K562 (cell line): ENCODE data around the gene CCDC85A. TPM values are rescaled to one million over a fixed set of nuclear protein-coding genes. Genes with fewer than 3 reads are reported as not detected.

Experiments used
- PTRF ChIP-seq: fragments of 450-650 bp; IDR thresholded peaks from 2 replicates; pipeline ENCODE4 v1.6.1; 2016; ENCODE audit warnings: mild to moderate bottlenecking, missing genetic modification characterization, missing compliant biosample characterization
- polyA plus RNA-seq, 8 experiments: library from polyadenylated mRNA; depleted of rRNA in 4 of 8; stranded (reverse) in 5 of 8; unstranded in 3 of 8; fragments of >200 nt; fragmentation: Nextera tagmentation in 2 of 8; fragmentation: Illumina TruSeq in 1 of 8; extraction: Ambion mirVana in 2 of 8; extraction: Trizol in 1 of 8; gene quantifications; 2 replicates each; pipeline versions ENCODE4 v1.2.1 to v1.2.3, GENCODE V29; 2011 to 2014; ENCODE audit warnings: inconsistent platforms in 1 of 8, missing spikeins in 1 of 8
- total RNA-seq, 7 experiments: library from RNA; depleted of rRNA in 6 of 7; stranded (reverse); fragments of >200 nt in 6 of 7; fragmentation: Illumina TruSeq in 2 of 7; extraction: Trizol in 2 of 7; gene quantifications; 2 replicates each; pipeline versions ENCODE4 v1.2.1 to v1.2.3, GENCODE V29; 2011 to 2021; ENCODE audit warnings: low replicate concordance in 1 of 7
- TF ChIP-seq, protein P1 (sequence below): fragments of 450-650 bp; IDR thresholded peaks from 2 replicates; pipeline ENCODE4 v1.6.1; 2017; ENCODE audit warnings: antibody characterized with exemption
- TF ChIP-seq, protein P2 (sequence below): sonication (generic); formaldehyde crosslinking; IDR thresholded peaks from 2 replicates; pipeline ENCODE4 v1.8.1; 2023; ENCODE audit warnings: mild to moderate bottlenecking, missing genetic modification reagents
- TF ChIP-seq, protein P3 (sequence below): fragments of 450-650 bp; IDR thresholded peaks from 2 replicates; pipeline ENCODE4 v1.6.1; 2016; ENCODE audit warnings: mild to moderate bottlenecking, moderate library complexity

The CCDC85A gene
- total and polyA plus RNA-seq, 9 of the 15 experiments (the other 6 are each of a cell fraction or from before 2014, with no cell fraction given), result 0.03 to 0.14 (median 0.10) TPM; not detected in 5

DNA sequence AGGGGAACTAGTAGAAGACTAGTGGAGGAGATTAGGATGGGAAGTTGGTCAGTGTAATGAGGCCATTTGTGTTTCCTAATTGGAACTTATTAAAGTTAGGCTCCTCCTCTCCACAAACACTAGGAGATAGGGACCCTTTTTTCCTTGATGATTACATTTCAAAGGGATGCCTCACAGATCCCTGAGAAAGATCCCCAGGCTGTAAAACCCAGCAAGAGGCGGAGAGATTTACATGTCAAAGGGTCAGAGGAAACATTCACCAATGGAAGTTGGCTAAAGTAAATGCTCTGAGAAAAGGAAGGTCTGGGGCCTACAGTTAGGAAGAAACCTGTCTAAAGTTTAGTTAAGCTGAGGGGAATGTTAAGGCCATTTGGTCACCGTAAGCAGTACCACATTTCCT, 1.4 kb upstream of the CCDC85A start (continued):
- TF ChIP-seq, protein P1, sequence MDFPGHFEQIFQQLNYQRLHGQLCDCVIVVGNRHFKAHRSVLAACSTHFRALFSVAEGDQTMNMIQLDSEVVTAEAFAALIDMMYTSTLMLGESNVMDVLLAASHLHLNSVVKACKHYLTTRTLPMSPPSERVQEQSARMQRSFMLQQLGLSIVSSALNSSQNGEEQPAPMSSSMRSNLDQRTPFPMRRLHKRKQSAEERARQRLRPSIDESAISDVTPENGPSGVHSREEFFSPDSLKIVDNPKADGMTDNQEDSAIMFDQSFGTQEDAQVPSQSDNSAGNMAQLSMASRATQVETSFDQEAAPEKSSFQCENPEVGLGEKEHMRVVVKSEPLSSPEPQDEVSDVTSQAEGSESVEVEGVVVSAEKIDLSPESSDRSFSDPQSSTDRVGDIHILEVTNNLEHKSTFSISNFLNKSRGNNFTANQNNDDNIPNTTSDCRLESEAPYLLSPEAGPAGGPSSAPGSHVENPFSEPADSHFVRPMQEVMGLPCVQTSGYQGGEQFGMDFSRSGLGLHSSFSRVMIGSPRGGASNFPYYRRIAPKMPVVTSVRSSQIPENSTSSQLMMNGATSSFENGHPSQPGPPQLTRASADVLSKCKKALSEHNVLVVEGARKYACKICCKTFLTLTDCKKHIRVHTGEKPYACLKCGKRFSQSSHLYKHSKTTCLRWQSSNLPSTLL, result no peak
- TF ChIP-seq, protein P2, sequence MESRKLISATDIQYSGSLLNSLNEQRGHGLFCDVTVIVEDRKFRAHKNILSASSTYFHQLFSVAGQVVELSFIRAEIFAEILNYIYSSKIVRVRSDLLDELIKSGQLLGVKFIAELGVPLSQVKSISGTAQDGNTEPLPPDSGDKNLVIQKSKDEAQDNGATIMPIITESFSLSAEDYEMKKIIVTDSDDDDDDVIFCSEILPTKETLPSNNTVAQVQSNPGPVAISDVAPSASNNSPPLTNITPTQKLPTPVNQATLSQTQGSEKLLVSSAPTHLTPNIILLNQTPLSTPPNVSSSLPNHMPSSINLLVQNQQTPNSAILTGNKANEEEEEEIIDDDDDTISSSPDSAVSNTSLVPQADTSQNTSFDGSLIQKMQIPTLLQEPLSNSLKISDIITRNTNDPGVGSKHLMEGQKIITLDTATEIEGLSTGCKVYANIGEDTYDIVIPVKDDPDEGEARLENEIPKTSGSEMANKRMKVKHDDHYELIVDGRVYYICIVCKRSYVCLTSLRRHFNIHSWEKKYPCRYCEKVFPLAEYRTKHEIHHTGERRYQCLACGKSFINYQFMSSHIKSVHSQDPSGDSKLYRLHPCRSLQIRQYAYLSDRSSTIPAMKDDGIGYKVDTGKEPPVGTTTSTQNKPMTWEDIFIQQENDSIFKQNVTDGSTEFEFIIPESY (CRISPR knock-in tag), result no peak
- TF ChIP-seq PTRF, result no peak
- TF ChIP-seq, protein P3, sequence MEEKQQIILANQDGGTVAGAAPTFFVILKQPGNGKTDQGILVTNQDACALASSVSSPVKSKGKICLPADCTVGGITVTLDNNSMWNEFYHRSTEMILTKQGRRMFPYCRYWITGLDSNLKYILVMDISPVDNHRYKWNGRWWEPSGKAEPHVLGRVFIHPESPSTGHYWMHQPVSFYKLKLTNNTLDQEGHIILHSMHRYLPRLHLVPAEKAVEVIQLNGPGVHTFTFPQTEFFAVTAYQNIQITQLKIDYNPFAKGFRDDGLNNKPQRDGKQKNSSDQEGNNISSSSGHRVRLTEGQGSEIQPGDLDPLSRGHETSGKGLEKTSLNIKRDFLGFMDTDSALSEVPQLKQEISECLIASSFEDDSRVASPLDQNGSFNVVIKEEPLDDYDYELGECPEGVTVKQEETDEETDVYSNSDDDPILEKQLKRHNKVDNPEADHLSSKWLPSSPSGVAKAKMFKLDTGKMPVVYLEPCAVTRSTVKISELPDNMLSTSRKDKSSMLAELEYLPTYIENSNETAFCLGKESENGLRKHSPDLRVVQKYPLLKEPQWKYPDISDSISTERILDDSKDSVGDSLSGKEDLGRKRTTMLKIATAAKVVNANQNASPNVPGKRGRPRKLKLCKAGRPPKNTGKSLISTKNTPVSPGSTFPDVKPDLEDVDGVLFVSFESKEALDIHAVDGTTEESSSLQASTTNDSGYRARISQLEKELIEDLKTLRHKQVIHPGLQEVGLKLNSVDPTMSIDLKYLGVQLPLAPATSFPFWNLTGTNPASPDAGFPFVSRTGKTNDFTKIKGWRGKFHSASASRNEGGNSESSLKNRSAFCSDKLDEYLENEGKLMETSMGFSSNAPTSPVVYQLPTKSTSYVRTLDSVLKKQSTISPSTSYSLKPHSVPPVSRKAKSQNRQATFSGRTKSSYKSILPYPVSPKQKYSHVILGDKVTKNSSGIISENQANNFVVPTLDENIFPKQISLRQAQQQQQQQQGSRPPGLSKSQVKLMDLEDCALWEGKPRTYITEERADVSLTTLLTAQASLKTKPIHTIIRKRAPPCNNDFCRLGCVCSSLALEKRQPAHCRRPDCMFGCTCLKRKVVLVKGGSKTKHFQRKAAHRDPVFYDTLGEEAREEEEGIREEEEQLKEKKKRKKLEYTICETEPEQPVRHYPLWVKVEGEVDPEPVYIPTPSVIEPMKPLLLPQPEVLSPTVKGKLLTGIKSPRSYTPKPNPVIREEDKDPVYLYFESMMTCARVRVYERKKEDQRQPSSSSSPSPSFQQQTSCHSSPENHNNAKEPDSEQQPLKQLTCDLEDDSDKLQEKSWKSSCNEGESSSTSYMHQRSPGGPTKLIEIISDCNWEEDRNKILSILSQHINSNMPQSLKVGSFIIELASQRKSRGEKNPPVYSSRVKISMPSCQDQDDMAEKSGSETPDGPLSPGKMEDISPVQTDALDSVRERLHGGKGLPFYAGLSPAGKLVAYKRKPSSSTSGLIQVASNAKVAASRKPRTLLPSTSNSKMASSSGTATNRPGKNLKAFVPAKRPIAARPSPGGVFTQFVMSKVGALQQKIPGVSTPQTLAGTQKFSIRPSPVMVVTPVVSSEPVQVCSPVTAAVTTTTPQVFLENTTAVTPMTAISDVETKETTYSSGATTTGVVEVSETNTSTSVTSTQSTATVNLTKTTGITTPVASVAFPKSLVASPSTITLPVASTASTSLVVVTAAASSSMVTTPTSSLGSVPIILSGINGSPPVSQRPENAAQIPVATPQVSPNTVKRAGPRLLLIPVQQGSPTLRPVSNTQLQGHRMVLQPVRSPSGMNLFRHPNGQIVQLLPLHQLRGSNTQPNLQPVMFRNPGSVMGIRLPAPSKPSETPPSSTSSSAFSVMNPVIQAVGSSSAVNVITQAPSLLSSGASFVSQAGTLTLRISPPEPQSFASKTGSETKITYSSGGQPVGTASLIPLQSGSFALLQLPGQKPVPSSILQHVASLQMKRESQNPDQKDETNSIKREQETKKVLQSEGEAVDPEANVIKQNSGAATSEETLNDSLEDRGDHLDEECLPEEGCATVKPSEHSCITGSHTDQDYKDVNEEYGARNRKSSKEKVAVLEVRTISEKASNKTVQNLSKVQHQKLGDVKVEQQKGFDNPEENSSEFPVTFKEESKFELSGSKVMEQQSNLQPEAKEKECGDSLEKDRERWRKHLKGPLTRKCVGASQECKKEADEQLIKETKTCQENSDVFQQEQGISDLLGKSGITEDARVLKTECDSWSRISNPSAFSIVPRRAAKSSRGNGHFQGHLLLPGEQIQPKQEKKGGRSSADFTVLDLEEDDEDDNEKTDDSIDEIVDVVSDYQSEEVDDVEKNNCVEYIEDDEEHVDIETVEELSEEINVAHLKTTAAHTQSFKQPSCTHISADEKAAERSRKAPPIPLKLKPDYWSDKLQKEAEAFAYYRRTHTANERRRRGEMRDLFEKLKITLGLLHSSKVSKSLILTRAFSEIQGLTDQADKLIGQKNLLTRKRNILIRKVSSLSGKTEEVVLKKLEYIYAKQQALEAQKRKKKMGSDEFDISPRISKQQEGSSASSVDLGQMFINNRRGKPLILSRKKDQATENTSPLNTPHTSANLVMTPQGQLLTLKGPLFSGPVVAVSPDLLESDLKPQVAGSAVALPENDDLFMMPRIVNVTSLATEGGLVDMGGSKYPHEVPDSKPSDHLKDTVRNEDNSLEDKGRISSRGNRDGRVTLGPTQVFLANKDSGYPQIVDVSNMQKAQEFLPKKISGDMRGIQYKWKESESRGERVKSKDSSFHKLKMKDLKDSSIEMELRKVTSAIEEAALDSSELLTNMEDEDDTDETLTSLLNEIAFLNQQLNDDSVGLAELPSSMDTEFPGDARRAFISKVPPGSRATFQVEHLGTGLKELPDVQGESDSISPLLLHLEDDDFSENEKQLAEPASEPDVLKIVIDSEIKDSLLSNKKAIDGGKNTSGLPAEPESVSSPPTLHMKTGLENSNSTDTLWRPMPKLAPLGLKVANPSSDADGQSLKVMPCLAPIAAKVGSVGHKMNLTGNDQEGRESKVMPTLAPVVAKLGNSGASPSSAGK, result no peak
